ENCODE data around the gene MYBPC1. TPM values are rescaled to one million over a fixed set of nuclear protein-coding genes. Genes with fewer than 3 reads are reported as not detected.

The MYBPC1 gene
- total and polyA plus RNA-seq, 2 of the 13 experiments (the other 11 are each of a cell fraction or from before 2014, with no cell fraction given), result 0.31 to 0.53 TPM

DNA sequence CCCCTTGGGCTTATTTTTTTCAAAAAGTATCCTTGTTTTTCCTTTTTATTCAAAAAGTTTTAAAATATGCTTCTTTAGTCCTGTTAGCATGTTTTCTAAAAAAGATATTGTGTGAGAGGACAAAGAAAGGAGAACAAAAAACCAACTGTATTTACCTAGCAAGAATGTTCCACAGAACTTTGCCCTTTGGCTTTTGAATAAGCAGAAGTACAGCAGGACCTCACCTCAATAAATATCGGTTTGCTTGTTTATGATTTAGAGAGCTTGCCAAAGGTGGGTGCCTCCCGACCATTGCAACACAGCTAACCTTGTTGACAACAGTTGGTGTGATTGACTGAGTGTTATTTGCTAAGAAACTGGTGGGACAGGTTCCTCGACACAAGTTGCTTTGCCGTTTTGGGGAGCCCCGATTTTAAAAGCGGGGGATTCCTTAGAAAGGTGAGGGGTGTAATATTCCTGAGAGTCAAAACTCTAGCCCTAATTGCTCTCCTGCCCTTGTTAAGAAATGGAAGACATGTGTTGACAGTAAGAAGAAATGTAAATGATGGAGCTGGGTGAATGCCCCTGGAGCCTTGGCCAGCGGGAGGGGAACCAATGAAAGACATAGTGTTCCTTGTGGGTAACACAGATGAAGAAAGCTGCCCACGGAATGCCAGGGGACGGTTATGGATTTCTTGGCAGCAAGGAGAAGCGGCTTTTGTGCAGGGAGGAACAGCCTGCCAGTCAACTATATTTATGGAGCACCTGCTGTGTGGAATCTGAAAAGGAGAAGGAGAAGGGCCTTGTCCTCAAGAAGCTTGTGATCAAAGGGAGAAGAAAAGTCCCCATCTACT, 13.7 kb downstream of the MYBPC1 start (continued):
- TF ChIP-seq REPIN1 (CRISPR knock-in tag; IDR thresholded peaks at IDR 0.05; ENCODE audit: borderline replicate concordance, low read depth), result peak; percentile 86; the same call in 1 of the 2 replicates
- TF ChIP-seq NFYC (CRISPR knock-in tag; IDR thresholded peaks at IDR 0.05), result peak; percentile 24; the same call in 1 of the 2 replicates
- peak; percentile 94 for TF ChIP-seq TCF7 (IDR thresholded peaks at IDR 0.05; ENCODE audit: low read depth)
- TF ChIP-seq, protein P1, sequence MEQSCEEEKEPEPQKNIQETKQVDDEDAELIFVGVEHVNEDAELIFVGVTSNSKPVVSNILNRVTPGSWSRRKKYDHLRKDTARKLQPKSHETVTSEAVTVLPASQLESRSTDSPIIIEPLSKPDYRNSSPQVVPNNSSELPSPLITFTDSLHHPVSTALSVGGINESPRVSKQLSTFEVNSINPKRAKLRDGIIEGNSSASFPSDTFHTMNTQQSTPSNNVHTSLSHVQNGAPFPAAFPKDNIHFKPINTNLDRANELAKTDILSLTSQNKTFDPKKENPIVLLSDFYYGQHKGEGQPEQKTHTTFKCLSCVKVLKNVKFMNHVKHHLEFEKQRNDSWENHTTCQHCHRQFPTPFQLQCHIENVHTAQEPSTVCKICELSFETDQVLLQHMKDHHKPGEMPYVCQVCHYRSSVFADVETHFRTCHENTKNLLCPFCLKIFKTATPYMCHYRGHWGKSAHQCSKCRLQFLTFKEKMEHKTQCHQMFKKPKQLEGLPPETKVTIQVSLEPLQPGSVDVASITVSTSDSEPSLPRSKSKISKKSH (CRISPR knock-in tag; IDR thresholded peaks at IDR 0.05; ENCODE audit: borderline replicate concordance), result no peak
- TF ChIP-seq KLF6 (CRISPR knock-in tag; IDR thresholded peaks at IDR 0.05), result 0 out of 2 replicates have a peak, but pooled peaks have one; percentile 43
- 0 out of 2 replicates have a peak, but pooled peaks have one; percentile 1 for TF ChIP-seq ZNF44 (CRISPR knock-in tag; IDR thresholded peaks at IDR 0.05)
- TF ChIP-seq ATF1 (CRISPR knock-in tag; IDR thresholded peaks at IDR 0.05), result peak; percentile 80
- TF ChIP-seq, protein P2, sequence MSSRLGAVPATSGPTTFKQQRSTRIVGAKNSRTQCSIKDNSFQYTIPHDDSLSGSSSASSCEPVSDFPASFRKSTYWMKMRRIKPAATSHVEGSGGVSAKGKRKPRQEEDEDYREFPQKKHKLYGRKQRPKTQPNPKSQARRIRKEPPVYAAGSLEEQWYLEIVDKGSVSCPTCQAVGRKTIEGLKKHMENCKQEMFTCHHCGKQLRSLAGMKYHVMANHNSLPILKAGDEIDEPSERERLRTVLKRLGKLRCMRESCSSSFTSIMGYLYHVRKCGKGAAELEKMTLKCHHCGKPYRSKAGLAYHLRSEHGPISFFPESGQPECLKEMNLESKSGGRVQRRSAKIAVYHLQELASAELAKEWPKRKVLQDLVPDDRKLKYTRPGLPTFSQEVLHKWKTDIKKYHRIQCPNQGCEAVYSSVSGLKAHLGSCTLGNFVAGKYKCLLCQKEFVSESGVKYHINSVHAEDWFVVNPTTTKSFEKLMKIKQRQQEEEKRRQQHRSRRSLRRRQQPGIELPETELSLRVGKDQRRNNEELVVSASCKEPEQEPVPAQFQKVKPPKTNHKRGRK (CRISPR knock-in tag; IDR thresholded peaks at IDR 0.05), result no peak
- TF ChIP-seq, protein P3, sequence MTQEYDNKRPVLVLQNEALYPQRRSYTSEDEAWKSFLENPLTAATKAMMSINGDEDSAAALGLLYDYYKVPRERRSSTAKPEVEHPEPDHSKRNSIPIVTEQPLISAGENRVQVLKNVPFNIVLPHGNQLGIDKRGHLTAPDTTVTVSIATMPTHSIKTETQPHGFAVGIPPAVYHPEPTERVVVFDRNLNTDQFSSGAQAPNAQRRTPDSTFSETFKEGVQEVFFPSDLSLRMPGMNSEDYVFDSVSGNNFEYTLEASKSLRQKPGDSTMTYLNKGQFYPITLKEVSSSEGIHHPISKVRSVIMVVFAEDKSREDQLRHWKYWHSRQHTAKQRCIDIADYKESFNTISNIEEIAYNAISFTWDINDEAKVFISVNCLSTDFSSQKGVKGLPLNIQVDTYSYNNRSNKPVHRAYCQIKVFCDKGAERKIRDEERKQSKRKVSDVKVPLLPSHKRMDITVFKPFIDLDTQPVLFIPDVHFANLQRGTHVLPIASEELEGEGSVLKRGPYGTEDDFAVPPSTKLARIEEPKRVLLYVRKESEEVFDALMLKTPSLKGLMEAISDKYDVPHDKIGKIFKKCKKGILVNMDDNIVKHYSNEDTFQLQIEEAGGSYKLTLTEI (CRISPR knock-in tag; conservative IDR thresholded peaks at IDR 0.05), result no peak
- no peak; the same call in none of the 2 replicates for TF ChIP-seq ZNF430 (CRISPR knock-in tag; IDR thresholded peaks at IDR 0.05)
- TF ChIP-seq, protein P4, sequence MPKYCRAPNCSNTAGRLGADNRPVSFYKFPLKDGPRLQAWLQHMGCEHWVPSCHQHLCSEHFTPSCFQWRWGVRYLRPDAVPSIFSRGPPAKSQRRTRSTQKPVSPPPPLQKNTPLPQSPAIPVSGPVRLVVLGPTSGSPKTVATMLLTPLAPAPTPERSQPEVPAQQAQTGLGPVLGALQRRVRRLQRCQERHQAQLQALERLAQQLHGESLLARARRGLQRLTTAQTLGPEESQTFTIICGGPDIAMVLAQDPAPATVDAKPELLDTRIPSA (CRISPR knock-in tag; IDR thresholded peaks at IDR 0.05; ENCODE audit: borderline replicate concordance), result no peak
- TF ChIP-seq MED8 (CRISPR knock-in tag; IDR thresholded peaks at IDR 0.05; ENCODE audit: insufficient replicate concordance), result peak; percentile 96
- TF ChIP-seq POLR2AphosphoS2 (IDR thresholded peaks at IDR 0.05; ENCODE audit: low read depth, low read length), result no peak
- no peak for TF ChIP-seq CENPX (CRISPR knock-in tag; IDR thresholded peaks at IDR 0.05)
- TF ChIP-seq ZNF350 (CRISPR knock-in tag; IDR thresholded peaks at IDR 0.05; ENCODE audit: borderline replicate concordance, low read depth), result peak; percentile 19; the same call in 1 of the 2 replicates
- peak; percentile 41; the same call in 1 of the 2 replicates for TF ChIP-seq CHD2 (IDR thresholded peaks at IDR 0.05; ENCODE audit: low read depth, low read length)
- peak; percentile 96 for TF ChIP-seq MEIS2 (CRISPR knock-in tag; IDR thresholded peaks at IDR 0.05)
- TF ChIP-seq, protein P5, sequence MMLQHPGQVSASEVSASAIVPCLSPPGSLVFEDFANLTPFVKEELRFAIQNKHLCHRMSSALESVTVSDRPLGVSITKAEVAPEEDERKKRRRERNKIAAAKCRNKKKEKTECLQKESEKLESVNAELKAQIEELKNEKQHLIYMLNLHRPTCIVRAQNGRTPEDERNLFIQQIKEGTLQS (CRISPR knock-in tag; IDR thresholded peaks at IDR 0.05), result peak; percentile 81
- TF ChIP-seq ZNF432 (CRISPR knock-in tag; IDR thresholded peaks at IDR 0.05; ENCODE audit: borderline replicate concordance), result no peak
- TF ChIP-seq ZZZ3 (CRISPR knock-in tag; IDR thresholded peaks at IDR 0.05; ENCODE audit: borderline replicate concordance), result no peak
